Ishikawa (cell line): ENCODE measurements around the gene GBGT1.

Experiments used
- FOXM1 ChIP-seq: IDR thresholded peaks from 2 replicates; pipeline ENCODE4 v1.6.1; 2012; ENCODE audit warnings: low read depth, borderline replicate concordance
- RAD21 ChIP-seq: IDR thresholded peaks from 2 replicates; pipeline ENCODE4 v1.6.1; 2012; ENCODE audit warnings: low read depth

DNA sequence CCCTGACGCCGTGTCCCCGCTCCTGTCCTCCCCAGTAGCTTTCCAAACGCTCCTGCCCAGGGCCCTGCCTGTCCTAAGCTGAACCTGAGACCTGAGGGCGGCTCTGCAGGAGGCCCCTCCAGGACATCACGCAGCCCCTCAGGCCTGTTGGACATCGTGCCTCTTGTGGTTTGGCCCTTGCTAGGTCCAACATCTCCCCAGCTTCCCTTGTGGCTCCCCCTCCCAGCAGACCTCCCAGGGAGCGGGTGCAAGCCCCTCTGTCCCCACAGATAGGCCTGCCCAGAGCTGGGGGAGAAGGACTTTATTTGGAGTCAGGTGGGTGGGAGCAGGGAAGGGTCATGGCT, 41.3 kb upstream of the GBGT1 start:
- TF ChIP-seq FOXM1 = no peak
- TF ChIP-seq RAD21 = no peak
